ENCODE results near the gene DPYSL5.

DPYSL5 gene

DNA sequence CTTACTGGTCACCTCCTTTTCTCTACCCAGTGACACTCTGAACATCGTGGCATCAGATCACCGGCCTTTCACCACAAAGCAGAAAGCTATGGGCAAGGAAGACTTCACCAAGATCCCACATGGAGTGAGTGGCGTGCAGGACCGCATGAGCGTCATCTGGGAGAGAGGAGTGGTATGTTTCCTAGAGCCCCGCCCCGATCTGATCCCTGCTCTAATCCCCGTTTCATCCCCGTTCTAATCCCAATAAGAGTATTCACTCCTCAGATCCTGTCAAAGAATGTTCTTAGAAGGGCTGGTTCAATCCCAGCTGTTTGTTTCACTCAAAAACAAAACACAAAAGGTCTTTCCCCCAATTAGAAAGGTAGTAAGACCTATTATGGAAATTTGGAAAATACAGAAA is 92.1 kb downstream of the DPYSL5 start:
- Mint-ChIP-seq H3K4me3 (no peak overlapping the region), H3K9me3 (no peaks in the 10 kb centered on the region), H3K4me1 (peaks cover 8% of the 10 kb centered on the region), H3K27ac (no peak overlapping the region), H3K36me3 (no peaks in the 10 kb centered on the region)
- no peak for ATAC-seq
- DNase-seq (ENCODE audit: low spot score in 2 of 2) = no peak

GRCh38 chr2:26941486-26941885 is 93.6 kb downstream of the DPYSL5 start:
- ATAC-seq (no peak), DNase-seq (ENCODE audit: low spot score in 2 of 2) (no peak)
- H3K4me1 Mint-ChIP-seq = peaks cover 8% of the 10 kb centered on the region
- H3K27ac Mint-ChIP-seq = no peak overlapping the region
- no peaks in the 10 kb centered on the region for H3K9me3 Mint-ChIP-seq
- no peaks in the 10 kb centered on the region for H3K36me3 Mint-ChIP-seq
- H3K4me3 Mint-ChIP-seq = no peak overlapping the region

- Mint-ChIP-seq H3K9me3 (no peaks in the 10 kb centered on the region), H3K36me3 (no peaks in the 10 kb centered on the region), H3K27ac (no peak overlapping the region), H3K4me3 (no peak overlapping the region), H3K4me1 (peaks cover 8% of the 10 kb centered on the region)
- peak; percentile 50 to 77 for DNase-seq (ENCODE audit: low spot score in 2 of 2)
- peak; percentile 58 for ATAC-seq
Observed at GRCh38 chr2:26942543-26943295, 94.8 kb downstream of the DPYSL5 start.

GRCh38 chr2:26945991-26946750 is 98.2 kb downstream of the DPYSL5 start:
- Mint-ChIP-seq H3K27ac (no peak overlapping the region), H3K4me1 (peaks cover 8% of the 10 kb centered on the region), H3K9me3 (no peaks in the 10 kb centered on the region), H3K4me3 (no peak overlapping the region), H3K36me3 (no peaks in the 10 kb centered on the region)
- no peak for DNase-seq (ENCODE audit: low spot score in 2 of 2)
- ATAC-seq = no peak

GRCh38 chr2:26946841-26947784 is 99.2 kb downstream of the DPYSL5 start:
- ATAC-seq (no peak), DNase-seq (ENCODE audit: low spot score in 2 of 2) (no peak)
- Mint-ChIP-seq H3K4me3 (no peak overlapping the region), H3K27ac (no peak overlapping the region), H3K4me1 (peaks cover 8% of the 10 kb centered on the region), H3K9me3 (no peaks in the 10 kb centered on the region), H3K36me3 (no peaks in the 10 kb centered on the region)

DNA sequence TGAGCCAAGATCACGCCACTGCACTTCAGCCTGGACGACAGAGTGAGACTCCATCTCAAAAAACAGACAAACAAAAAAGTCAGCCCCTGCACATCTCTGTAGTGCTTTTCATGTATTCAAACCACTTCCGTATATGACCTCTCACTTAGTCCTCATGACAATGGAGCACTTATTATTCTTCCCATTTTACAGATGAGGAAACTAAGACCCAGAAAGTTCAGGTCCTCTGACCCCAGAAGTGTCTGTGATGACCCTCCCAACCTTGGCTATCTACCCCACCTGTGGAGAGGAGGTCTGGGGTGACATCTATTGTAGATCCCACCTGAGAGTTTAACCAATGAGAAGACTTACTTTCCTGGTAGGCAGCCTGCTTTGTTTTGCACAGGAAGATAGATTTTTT is 100.9 kb downstream of the DPYSL5 start:
- DNase-seq (ENCODE audit: low spot score in 2 of 2) (no peak), ATAC-seq (no peak)
- Mint-ChIP-seq H3K4me1 (no peaks in the 10 kb centered on the region), H3K36me3 (no peaks in the 10 kb centered on the region), H3K27ac (no peak overlapping the region), H3K4me3 (no peak overlapping the region), H3K9me3 (no peaks in the 10 kb centered on the region)

DNA sequence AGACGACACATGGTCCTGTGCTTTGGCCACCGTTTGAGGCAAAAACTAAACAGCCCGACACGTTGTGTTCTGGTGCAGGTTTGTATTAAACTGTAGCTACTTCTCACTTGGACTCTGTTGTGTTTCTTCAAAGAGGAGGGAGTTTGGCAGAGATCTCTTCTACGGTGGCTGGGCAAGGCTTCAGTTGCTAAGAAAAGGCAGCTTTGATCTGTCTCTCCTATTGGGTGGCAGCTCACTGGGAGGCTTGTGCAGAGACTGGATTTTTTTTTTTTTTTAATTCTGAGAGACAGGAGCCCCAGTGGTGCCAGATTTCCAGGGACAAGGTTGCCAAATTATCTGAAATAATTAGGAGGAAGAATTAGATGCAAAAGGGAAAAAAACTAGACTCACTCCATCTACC is 102.3 kb downstream of the DPYSL5 start:
- H3K9me3 Mint-ChIP-seq = no peaks in the 10 kb centered on the region
- DNase-seq (ENCODE audit: low spot score in 2 of 2) (no peak), ATAC-seq (no peak)
- H3K27ac Mint-ChIP-seq = no peak overlapping the region
- no peaks in the 10 kb centered on the region for H3K4me1 Mint-ChIP-seq
- H3K4me3 Mint-ChIP-seq = no peak overlapping the region
- no peaks in the 10 kb centered on the region for H3K36me3 Mint-ChIP-seq

GRCh38 chr2:26951236-26951635 is 103.3 kb downstream of the DPYSL5 start:
- ATAC-seq = no peak
- no peaks in the 10 kb centered on the region for H3K36me3 Mint-ChIP-seq
- H3K4me3 Mint-ChIP-seq = no peak overlapping the region
- no peak overlapping the region for H3K27ac Mint-ChIP-seq
- no peak for DNase-seq (ENCODE audit: low spot score in 2 of 2)
- H3K4me1 Mint-ChIP-seq = no peaks in the 10 kb centered on the region
- no peaks in the 10 kb centered on the region for H3K9me3 Mint-ChIP-seq

DNA sequence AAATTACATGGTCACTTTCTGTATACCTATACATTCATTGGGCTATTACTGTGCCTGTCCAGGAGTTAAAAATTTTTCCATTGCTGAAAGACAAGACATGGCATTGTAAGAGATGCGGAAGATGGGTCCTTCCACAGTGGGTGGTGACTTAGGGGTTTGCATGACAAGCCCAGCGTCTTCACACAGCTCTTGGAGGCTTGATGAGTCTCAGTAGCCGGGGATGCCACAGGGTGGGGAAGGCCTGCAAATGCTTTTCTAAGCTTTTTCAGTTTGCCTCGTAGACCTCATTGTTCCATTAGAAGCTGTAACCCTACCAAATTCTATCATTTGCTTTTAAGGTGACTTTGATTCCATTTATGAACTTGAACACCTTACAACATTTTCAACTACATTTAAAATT is 104.4 kb downstream of the DPYSL5 start:
- ATAC-seq (no peak), DNase-seq (ENCODE audit: low spot score in 2 of 2) (no peak)
- Mint-ChIP-seq H3K27ac (no peak overlapping the region), H3K9me3 (no peaks in the 10 kb centered on the region), H3K4me3 (no peak overlapping the region), H3K4me1 (no peaks in the 10 kb centered on the region), H3K36me3 (no peaks in the 10 kb centered on the region)

DNA sequence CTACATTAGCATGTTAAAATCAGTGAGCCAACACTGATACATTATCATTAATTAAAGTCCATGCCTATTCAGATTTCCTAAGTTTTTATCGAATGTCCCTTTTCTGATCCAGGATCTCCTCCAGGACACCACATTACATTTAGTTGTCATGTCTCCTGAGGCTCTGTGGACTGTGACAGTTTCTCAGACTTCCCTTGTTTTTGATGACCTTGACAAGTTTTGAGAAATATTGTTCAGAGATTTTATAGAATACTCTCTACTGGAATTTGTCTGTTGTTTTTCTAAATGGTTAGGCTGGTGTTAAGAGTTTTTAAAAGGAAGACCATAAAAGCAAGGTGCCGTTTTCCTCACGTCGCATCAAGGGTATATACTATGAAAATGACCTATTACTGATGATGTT is 106.2 kb downstream of the DPYSL5 start:
- Mint-ChIP-seq H3K36me3 (no peaks in the 10 kb centered on the region), H3K9me3 (no peaks in the 10 kb centered on the region), H3K4me1 (no peaks in the 10 kb centered on the region), H3K27ac (no peak overlapping the region), H3K4me3 (no peak overlapping the region)
- ATAC-seq (no peak), DNase-seq (ENCODE audit: low spot score in 2 of 2) (no peak)

GRCh38 chr2:26957041-26957440 is 109.1 kb downstream of the DPYSL5 start:
- ATAC-seq (no peak), DNase-seq (ENCODE audit: low spot score in 2 of 2) (no peak)
- Mint-ChIP-seq H3K27ac (no peak overlapping the region), H3K9me3 (no peaks in the 10 kb centered on the region), H3K4me3 (no peak overlapping the region), H3K4me1 (no peaks in the 10 kb centered on the region), H3K36me3 (no peaks in the 10 kb centered on the region)

- DNase-seq (ENCODE audit: low spot score in 2 of 2) = no peak
- ATAC-seq = no peak
- H3K9me3 Mint-ChIP-seq = no peaks in the 10 kb centered on the region
- no peaks in the 10 kb centered on the region for H3K36me3 Mint-ChIP-seq
- no peak overlapping the region for H3K4me3 Mint-ChIP-seq
- H3K27ac Mint-ChIP-seq = no peak overlapping the region
- no peaks in the 10 kb centered on the region for H3K4me1 Mint-ChIP-seq
Observed at GRCh38 chr2:26957534-26957933, 109.6 kb downstream of the DPYSL5 start.

DNA sequence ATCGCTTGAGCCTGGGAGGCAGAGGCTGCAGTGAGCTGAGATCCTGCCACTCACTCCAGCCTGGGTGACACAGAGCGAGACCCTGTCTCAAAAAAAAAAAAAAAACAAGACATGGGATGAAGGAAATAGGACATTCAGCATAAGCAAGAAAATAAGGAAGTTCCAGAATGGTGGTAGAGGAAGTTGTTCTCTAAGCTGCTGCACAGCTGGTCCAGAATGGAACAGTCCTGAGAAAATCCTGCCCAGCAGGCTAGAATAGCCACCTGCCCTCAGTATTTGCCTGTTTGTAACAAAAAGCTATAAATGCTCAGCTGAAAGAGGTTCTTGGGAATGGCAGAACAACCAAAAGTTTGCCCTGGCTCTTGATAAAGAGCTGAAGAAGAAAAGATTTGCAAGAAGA is 111.4 kb downstream of the DPYSL5 start:
- Mint-ChIP-seq H3K9me3 (no peaks in the 10 kb centered on the region), H3K27ac (no peak overlapping the region), H3K36me3 (no peaks in the 10 kb centered on the region), H3K4me3 (no peak overlapping the region), H3K4me1 (no peaks in the 10 kb centered on the region)
- DNase-seq (ENCODE audit: low spot score in 2 of 2) (no peak), ATAC-seq (no peak)

- Mint-ChIP-seq H3K9me3 (no peaks in the 10 kb centered on the region), H3K27ac (no peak overlapping the region), H3K4me1 (peaks cover 14% of the 10 kb centered on the region), H3K36me3 (peaks cover 6% of the 10 kb centered on the region), H3K4me3 (no peak overlapping the region)
- no peak for ATAC-seq
- DNase-seq (ENCODE audit: low spot score in 2 of 2) = no peak
Observed at GRCh38 chr2:26964446-26965130, 116.7 kb downstream of the DPYSL5 start.

GRCh38 chr2:26968001-26968400 is 120.1 kb downstream of the DPYSL5 start:
- ATAC-seq (no peak), DNase-seq (ENCODE audit: low spot score in 2 of 2) (no peak)
- Mint-ChIP-seq H3K36me3 (peaks cover 6% of the 10 kb centered on the region), H3K4me1 (peaks cover 26% of the 10 kb centered on the region), H3K27ac (peak overlapping the region; percentile 62), H3K4me3 (no peak overlapping the region), H3K9me3 (no peaks in the 10 kb centered on the region)

Measured in stimulated activated effector memory CD8-positive, alpha-beta T cell treated with anti-CD3 and anti-CD28 coated beads, Interleukin-12 subunit alpha, Interleukin-12 subunit beta, amount 100 ng/mL, for 72 hours (primary cell).